Activated CD4-positive, alpha-beta memory T cell treated with anti-CD3 and anti-CD28 coated beads, Interleukin-2, amount 10 ng/mL, durations not matched to agents 7 days and 5 days (primary cell): ENCODE data around the gene SNX1. TPM values are rescaled to one million over a fixed set of nuclear protein-coding genes. Genes with fewer than 3 reads are reported as not detected.

Source experiments
- CTCF ChIA-PET: fragments of 350-600 bp; sonication (Branson Sonifier 250); formaldehyde crosslinking; loops from one replicate; lab custom pipeline; 2021; ENCODE audit warnings: antibody characterized with exemption, inconsistent platforms; lab: Charles Lee
- POLR2A ChIA-PET: fragments of 350-600 bp; sonication (Branson Sonifier 250); formaldehyde crosslinking; loops from one replicate; lab custom pipeline; 2021; ENCODE audit warnings: antibody characterized with exemption; lab: Charles Lee
- DNase-seq: peaks from one replicate; pipeline ENCODE4 v3.0.0-alpha.2; 2020
- H3K27ac Mint-ChIP-seq: one replicate; pipeline ENCODE4 v1.8.0; 2021; ENCODE audit warnings: mild to moderate bottlenecking, mixed read lengths
- H3K27me3 Mint-ChIP-seq: one replicate; pipeline ENCODE4 v1.8.0; 2021; ENCODE audit warnings: mixed read lengths
- H3K36me3 Mint-ChIP-seq: one replicate; pipeline ENCODE4 v1.8.0; 2021; ENCODE audit warnings: low read depth, mixed read lengths
- H3K4me1 Mint-ChIP-seq: one replicate; pipeline ENCODE4 v1.8.0; 2021; ENCODE audit warnings: mixed read lengths
- H3K4me3 Mint-ChIP-seq: one replicate; pipeline ENCODE4 v1.8.0; 2021; ENCODE audit warnings: mild to moderate bottlenecking, mixed read lengths
- H3K9me3 Mint-ChIP-seq: one replicate; pipeline ENCODE4 v1.8.0; 2021; ENCODE audit warnings: mixed read lengths
- total RNA-seq, 2 experiments: library from RNA; stranded (reverse); gene quantifications; one replicate each; pipeline ENCODE4 v1.2.3, GENCODE V29; 2021

Gene SNX1
- total RNA-seq, 2 experiments from 2014 or later: 115 to 129 TPM

DNA sequence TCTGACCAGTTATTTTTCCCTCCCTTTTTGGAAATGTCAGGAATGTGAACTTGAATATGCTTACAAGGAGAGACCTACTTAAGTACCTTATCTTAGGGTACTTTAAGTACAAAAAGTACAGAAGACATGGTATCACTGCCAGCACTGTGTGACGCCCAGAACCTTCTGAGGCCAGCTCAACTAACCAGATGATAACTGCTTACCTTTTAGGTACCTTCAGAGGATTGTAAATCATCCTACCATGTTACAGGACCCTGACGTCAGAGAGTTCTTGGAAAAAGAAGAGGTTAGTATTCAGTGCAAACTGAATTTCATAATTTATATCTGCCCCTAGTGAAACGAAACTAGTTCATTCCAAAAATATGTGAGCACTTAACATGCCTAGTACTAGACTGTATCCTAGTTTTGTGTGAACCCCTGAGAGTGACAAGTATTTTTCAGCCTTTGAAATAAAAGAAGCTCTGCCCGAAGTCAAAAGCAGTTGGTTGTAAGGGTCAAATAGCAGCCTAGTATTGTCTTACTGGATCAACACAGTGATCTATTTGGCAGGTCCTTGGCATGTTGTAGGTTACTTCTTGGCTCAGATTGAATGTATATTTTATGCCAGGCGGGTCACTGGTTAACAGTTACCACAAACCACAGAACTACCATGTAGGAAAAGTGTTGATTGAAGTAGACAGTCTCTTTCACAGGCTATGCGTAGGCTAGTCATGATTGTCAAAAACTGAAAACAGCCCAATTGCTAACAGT is 31.9 kb downstream of the SNX1 start:
- no peak for DNase-seq
- no peaks in the 10 kb centered on the region for H3K9me3 Mint-ChIP-seq
- peaks cover 5% of the 10 kb centered on the region for H3K4me1 Mint-ChIP-seq
- H3K36me3 Mint-ChIP-seq: peaks cover 69% of the 10 kb centered on the region
- no peaks in the 10 kb centered on the region for H3K27me3 Mint-ChIP-seq
- ChIA-PET POLR2A (no interaction called here), CTCF (no interaction called here)
- no peak overlapping the region for H3K4me3 Mint-ChIP-seq
- H3K27ac Mint-ChIP-seq: no peak overlapping the region

DNA sequence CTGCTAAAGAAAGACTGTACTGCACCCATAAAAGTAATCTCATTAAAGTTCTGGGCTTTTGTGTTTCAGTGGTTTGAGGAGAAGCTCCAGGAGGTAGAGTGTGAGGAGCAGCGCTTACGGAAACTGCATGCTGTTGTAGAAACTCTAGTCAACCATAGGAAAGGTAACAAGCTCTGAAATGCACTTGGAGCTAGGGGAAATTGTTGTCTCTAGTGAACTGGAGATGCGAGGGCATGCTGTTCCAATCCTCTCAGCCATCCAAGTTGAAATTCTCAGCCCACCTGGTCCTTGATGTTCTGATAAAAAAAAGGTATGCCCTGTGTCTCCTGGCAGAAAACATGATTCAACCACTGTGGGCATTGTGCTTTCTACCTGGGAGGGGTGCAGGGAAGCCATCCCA is 34.4 kb downstream of the SNX1 start:
- Mint-ChIP-seq H3K27me3 (no peaks in the 10 kb centered on the region), H3K27ac (no peak overlapping the region), H3K36me3 (peaks cover 75% of the 10 kb centered on the region), H3K9me3 (no peaks in the 10 kb centered on the region), H3K4me1 (peaks cover 5% of the 10 kb centered on the region), H3K4me3 (no peak overlapping the region)
- CTCF ChIA-PET: interaction anchor here (1.5 kb wide), 1 partner anchor 23 kb away, joined by 4 read pairs; no protein-coding TSS in a partner anchor
- POLR2A ChIA-PET: no interaction called here
- DNase-seq: no peak

DNA sequence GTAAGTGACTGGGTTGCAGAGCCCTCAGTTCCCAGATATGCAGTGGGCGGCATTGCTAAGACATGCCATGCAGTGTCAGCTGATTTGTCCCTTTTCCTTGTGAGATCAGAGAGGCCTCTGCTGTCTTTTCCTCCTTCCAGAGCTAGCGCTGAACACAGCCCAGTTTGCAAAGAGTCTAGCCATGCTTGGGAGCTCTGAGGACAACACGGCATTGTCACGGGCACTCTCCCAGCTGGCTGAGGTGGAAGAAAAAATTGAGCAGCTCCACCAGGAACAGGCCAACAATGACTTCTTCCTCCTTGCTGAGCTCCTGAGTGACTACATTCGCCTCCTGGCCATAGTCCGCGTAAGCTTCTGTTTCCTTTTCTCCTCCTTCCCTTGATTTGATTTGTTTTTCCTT is 35.8 kb downstream of the SNX1 start:
- Mint-ChIP-seq H3K36me3 (peaks cover 77% of the 10 kb centered on the region), H3K27ac (peak overlapping the region; percentile 14)

DNA sequence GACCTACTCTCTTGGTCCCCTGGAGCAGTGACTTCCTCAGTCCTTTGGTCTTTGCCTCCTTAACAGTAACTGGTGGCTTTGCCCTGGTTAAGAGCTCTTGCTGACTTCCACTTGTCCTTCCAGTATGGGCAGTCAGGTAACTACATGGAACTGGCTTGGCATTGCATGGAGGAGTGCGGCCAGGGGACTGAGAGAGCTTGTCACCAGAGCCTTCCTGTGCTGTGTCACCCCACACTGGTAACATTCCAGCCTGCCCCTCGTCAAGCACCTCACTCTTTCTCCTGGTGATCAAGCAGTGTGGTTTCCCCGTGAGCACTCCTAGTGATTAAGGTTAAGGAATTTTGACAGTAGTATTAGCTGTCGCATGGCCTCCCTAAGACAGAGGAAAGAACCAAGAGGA is 36.4 kb downstream of the SNX1 start:
- ChIA-PET POLR2A (interaction anchor here (0.9 to 1.5 kb wide), 2 partner anchors 10 to 31 kb away, joined by 3 to 4 read pairs; partner anchors contain the start of gene PPIB), CTCF (no interaction called here)
- no peak overlapping the region for H3K4me3 Mint-ChIP-seq
- peaks cover 5% of the 10 kb centered on the region for H3K4me1 Mint-ChIP-seq
- H3K27me3 Mint-ChIP-seq: no peaks in the 10 kb centered on the region
- H3K9me3 Mint-ChIP-seq: no peaks in the 10 kb centered on the region
- peaks cover 78% of the 10 kb centered on the region for H3K36me3 Mint-ChIP-seq
- no peak for DNase-seq
- H3K27ac Mint-ChIP-seq: no peak overlapping the region

More for the DNA sequence above, 35.8 kb downstream of the SNX1 start:
- Mint-ChIP-seq H3K4me1 (peaks cover 5% of the 10 kb centered on the region), H3K4me3 (no peak overlapping the region), H3K27me3 (no peaks in the 10 kb centered on the region), H3K9me3 (no peaks in the 10 kb centered on the region)
- DNase-seq: no peak
- ChIA-PET POLR2A (interaction anchor here (1.0 to 1.5 kb wide), 3 partner anchors 22 to 36 kb away, joined by 3 to 4 read pairs (median 3); partner anchors contain the start of genes PPIB and SNX1), CTCF (interaction anchor here (0.6 kb wide), 1 partner anchor 989 kb away, joined by 3 read pairs; no protein-coding TSS in a partner anchor)

DNA sequence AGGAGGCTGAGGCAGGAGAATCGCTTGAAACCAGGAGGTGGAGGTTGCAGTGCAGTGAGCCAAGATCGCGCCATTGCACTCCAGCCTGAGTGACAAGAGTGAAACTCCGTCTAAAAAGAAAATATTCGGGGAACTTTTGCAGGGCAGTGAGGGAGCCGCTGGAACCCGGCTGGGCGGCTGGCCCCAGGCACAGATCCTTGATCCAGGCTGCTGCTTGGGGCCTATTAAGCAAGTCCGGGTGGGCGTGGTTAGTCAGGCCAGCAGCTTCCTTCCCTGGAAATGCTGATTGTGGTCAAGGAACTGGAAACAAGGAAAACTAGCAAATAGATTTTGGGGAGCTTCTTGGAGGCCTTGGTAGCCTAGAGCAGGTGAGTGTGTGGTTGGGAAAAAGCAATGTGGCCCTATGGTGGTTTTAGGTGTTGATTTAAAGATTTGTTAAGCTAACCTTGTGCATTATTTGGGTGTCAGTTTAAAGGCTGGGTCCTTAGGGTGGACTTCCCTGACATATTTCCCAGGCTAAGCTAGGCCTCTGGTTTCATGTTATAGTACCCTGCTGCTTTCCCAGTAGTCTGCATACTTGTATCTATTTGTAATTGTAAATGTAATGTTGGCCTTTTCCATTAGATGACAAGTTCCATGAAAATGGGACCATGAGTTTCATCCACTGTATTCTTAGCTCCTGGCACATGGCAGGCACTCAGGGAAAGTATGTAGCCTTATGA is 38.0 kb downstream of the SNX1 start:
- no peak overlapping the region for H3K4me3 Mint-ChIP-seq
- no peak for DNase-seq
- no peak overlapping the region for H3K27ac Mint-ChIP-seq
- ChIA-PET POLR2A (interaction anchor here (0.8 kb wide), 1 partner anchor 22 kb away, joined by 3 read pairs; no protein-coding TSS in a partner anchor), CTCF (interaction anchor here (0.9 kb wide), 1 partner anchor 10 kb away, joined by 3 read pairs; no protein-coding TSS in a partner anchor)
- H3K27me3 Mint-ChIP-seq: no peaks in the 10 kb centered on the region
- H3K36me3 Mint-ChIP-seq: peaks cover 76% of the 10 kb centered on the region
- H3K9me3 Mint-ChIP-seq: no peaks in the 10 kb centered on the region
- H3K4me1 Mint-ChIP-seq: no peaks in the 10 kb centered on the region

DNA sequence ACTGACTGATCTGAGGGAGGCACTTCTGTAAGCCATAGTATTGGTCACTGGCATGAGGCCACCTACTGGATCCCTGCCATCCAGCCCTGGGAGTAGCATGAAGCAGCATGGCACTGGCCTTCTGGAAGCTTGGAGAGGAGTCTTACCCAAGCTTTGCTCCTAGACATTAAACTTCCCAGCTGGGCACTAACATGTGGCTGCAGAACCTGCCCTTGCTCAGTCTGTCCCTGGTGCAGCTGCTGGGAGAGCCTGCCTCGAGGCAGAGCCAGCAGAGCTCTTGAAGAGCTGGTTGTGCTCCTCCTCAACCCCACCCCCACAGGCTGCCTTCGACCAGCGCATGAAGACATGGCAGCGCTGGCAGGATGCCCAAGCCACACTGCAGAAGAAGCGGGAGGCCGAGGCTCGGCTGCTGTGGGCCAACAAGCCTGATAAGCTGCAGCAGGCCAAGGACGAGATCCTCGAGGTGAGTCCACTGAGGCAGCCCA is 38.6 kb downstream of the SNX1 start:
- Mint-ChIP-seq H3K4me3 (no peak overlapping the region), H3K4me1 (no peaks in the 10 kb centered on the region), H3K9me3 (no peaks in the 10 kb centered on the region), H3K27ac (no peak overlapping the region), H3K27me3 (no peaks in the 10 kb centered on the region), H3K36me3 (peaks cover 77% of the 10 kb centered on the region)
- CTCF ChIA-PET: interaction anchor here (0.9 kb wide), 1 partner anchor 9 kb away, joined by 3 read pairs; no protein-coding TSS in a partner anchor
- no peak for DNase-seq
- POLR2A ChIA-PET: interaction anchor here (0.8 kb wide), 1 partner anchor 21 kb away, joined by 3 read pairs; no protein-coding TSS in a partner anchor

DNA sequence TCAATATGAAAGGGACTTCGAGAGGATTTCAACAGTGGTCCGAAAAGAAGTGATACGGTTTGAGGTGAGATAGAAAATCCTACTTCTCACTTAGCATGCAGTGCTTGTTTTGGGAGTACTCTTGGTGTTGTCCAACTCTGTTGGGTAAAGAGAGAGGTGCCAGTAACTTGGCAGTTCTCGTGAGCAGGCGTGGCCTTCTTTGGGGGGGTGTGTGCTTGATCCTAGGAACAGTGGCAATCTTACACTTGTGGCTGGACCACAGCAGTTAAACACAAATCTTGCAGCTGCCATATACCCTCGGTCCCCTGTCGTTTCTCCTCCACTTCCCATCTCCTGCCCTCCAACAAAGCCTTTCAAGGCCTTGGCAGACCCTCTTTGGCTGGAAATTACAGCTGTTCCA is 40.6 kb downstream of the SNX1 start:
- Mint-ChIP-seq H3K27me3 (no peaks in the 10 kb centered on the region), H3K27ac (no peak overlapping the region)
- CTCF ChIA-PET: interaction anchor here (1.4 kb wide), 1 partner anchor 13 kb away, joined by 4 read pairs; no protein-coding TSS in a partner anchor

DNA sequence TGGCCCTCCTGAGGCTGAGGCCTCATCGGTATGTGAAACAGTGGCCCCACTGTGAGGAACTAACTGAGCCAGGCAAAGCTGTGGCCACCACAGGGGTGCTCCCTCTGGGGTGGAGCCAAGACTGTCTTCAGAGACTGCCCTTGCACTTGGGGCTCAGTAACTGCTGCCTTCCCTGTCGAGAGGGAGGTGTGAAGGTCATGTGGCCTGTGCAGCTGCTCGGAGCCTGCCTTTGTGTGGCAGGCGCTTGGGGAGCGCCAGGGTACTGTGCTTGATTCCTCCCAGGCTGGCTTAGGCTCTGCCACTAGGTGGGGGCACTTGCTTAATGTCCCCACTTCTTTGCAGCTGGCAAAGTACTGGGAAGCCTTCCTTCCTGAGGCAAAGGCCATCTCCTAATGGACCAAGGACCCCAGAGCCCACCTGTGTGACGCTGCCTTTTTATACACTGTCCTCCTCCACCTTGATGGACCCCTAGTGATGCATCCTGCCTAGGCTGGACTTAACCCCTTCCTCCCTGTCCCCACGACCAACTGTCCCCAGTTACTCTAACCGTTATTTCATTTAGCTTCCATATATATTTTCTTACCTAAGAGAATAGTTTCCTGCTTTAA is 41.5 kb downstream of the SNX1 start:
- no peak overlapping the region for H3K4me3 Mint-ChIP-seq
- no peaks in the 10 kb centered on the region for H3K9me3 Mint-ChIP-seq
- no peaks in the 10 kb centered on the region for H3K27me3 Mint-ChIP-seq
- H3K27ac Mint-ChIP-seq: no peak overlapping the region
- ChIA-PET CTCF (interaction anchor here (0.6 to 1.4 kb wide), 2 partner anchors 12 to 35 kb away, joined by 3 to 4 read pairs; no protein-coding TSS in a partner anchor), POLR2A (no interaction called here)
- peaks cover 73% of the 10 kb centered on the region for H3K36me3 Mint-ChIP-seq
- no peak for DNase-seq
- no peaks in the 10 kb centered on the region for H3K4me1 Mint-ChIP-seq

More for the DNA sequence above, 40.6 kb downstream of the SNX1 start:
- Mint-ChIP-seq H3K36me3 (peaks cover 74% of the 10 kb centered on the region), H3K4me1 (no peaks in the 10 kb centered on the region), H3K4me3 (no peak overlapping the region), H3K9me3 (no peaks in the 10 kb centered on the region)
- DNase-seq: no peak
- POLR2A ChIA-PET: no interaction called here

DNA sequence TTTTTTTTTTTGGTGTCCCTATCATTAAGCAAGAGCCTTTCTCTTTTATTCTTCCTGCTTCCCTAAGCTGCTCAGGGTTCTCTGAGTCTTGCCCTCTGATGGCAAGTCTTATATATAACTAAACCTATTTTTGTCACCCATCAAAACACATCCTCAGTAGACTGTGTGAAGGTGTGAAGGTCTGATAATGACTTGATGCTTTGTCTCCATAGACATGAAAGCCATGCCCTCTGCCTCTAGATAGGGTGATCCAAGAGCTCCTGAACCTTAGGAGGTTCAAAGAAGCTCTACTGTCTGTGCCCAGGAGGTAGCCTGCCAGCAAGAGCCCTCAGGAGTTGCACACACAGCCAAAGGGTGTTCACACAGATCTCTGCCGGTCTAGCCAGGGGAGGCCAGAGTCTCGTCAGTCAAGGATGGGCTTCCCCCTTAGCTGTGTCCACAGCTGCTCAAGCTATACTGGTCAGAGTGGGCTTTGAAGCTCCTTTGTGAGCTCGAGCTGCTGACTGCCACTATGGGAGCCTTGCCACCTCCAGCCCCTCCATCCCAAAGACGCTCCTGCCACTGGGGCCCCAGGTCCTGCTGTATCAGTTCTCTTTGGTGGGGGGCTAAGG is 42.7 kb downstream of the SNX1 start:
- Mint-ChIP-seq H3K36me3 (peaks cover 66% of the 10 kb centered on the region), H3K27ac (no peak overlapping the region), H3K9me3 (no peaks in the 10 kb centered on the region), H3K4me3 (no peak overlapping the region), H3K27me3 (no peaks in the 10 kb centered on the region), H3K4me1 (no peaks in the 10 kb centered on the region)
- no peak for DNase-seq
- ChIA-PET POLR2A (no interaction called here), CTCF (interaction anchor here (1.0 kb wide), 1 partner anchor 15 kb away, joined by 3 read pairs; no protein-coding TSS in a partner anchor)

DNA sequence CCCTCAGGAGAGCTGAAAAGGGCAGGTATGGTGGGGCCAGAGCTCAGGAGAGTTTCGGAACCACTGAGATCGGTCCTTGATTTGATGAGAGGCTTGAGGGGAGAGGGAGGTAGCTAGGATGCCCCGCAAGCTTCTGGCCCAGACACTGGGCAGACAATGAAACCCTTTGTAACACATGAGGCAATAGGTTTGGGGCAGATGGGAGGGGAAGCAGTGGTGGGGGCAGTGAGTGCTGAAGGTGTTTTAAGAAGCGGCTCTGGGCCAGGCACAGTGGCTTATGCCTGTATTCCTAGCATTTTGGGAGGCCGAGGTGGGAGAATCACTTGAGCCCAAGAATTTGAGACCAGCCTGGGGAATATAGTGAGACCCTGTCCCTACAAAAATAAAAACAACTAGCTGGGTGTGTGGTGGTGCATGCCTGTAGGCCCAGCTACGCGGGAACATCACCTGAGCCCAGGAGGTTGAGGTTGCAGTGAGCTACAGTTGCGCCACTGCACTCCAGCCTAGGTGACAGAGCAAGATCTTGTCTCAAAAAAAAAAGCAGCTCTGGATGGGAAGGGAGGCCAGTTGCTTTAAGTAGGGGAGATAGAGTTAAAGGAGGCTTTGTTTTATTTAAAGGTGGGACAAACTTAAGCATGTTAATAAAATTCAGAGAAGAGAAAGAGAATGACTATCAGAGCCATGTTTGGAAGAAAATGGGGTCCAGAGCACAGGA is 46.2 kb downstream of the SNX1 start:
- H3K9me3 Mint-ChIP-seq: no peaks in the 10 kb centered on the region
- no peaks in the 10 kb centered on the region for H3K4me1 Mint-ChIP-seq
- peaks cover 42% of the 10 kb centered on the region for H3K36me3 Mint-ChIP-seq
- POLR2A ChIA-PET: interaction anchor here (0.7 to 1.5 kb wide), 2 partner anchors 9 to 48 kb away, joined by 3 to 4 read pairs; no protein-coding TSS in a partner anchor
- H3K27ac Mint-ChIP-seq: no peak overlapping the region
- DNase-seq: no peak
- CTCF ChIA-PET: no interaction called here
- no peaks in the 10 kb centered on the region for H3K27me3 Mint-ChIP-seq
- H3K4me3 Mint-ChIP-seq: no peak overlapping the region

DNA sequence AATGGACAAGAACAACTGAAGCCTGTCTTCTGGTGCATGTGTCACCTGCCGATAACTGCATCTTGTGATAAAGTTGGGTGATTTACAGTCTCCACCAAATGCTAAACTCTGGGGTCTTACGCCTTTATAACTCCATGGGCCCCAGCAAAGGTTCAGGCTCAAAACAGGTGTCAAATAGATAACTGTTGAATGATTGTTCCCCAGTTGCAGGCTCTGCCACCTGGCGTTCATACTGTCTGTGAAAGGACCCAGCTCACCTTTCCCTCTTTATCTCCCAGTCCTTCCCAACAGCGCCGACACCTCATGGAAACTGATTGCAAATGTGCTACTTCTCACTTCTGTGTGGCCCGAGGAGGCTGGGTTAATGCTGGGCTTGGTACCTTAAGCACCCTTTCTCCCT is 47.5 kb downstream of the SNX1 start:
- CTCF ChIA-PET: interaction anchor here (1.0 to 1.3 kb wide), 2 partner anchors 9 to 10 kb away, joined by 3 read pairs; no protein-coding TSS in a partner anchor
- peaks cover 31% of the 10 kb centered on the region for H3K36me3 Mint-ChIP-seq
- H3K27me3 Mint-ChIP-seq: no peaks in the 10 kb centered on the region
- DNase-seq: no peak
- H3K27ac Mint-ChIP-seq: no peak overlapping the region
- POLR2A ChIA-PET: no interaction called here
- H3K9me3 Mint-ChIP-seq: no peaks in the 10 kb centered on the region
- no peak overlapping the region for H3K4me3 Mint-ChIP-seq
- no peaks in the 10 kb centered on the region for H3K4me1 Mint-ChIP-seq
